Measurements from ENCODE around the gene ORAI2.
A peak's percentile ranks its signal among the peaks of the same experiment; 100 is the strongest.

The ORAI2 gene

GRCh38 chr7:102415685-102416225 lies 17.6 kb upstream of the ORAI2 start:
- DNase-seq, result peak; percentile 10

- DNase-seq, result no peak
Measured at GRCh38 chr7:102416406-102416805, 17.0 kb upstream of the ORAI2 start.

- no peak for DNase-seq
Measured at GRCh38 chr7:102417105-102417504, 16.3 kb upstream of the ORAI2 start.

- no peak for DNase-seq
Measured at GRCh38 chr7:102418592-102418991, 14.8 kb upstream of the ORAI2 start.

GRCh38 chr7:102421706-102422240 lies 11.6 kb upstream of the ORAI2 start:
- DNase-seq, result no peak

GRCh38 chr7:102424129-102424551 lies 9.2 kb upstream of the ORAI2 start:
- no peak for DNase-seq

GRCh38 chr7:102424787-102425218 lies 8.6 kb upstream of the ORAI2 start:
- DNase-seq, result no peak

- DNase-seq, result peak; percentile 72
Measured at GRCh38 chr7:102425639-102426267, 7.6 kb upstream of the ORAI2 start.

GRCh38 chr7:102426268-102427018 lies 6.9 kb upstream of the ORAI2 start:
- peak; percentile 31 for DNase-seq

GRCh38 chr7:102427019-102427405 lies 6.4 kb upstream of the ORAI2 start:
- no peak for DNase-seq

- DNase-seq, result no peak
Measured at GRCh38 chr7:102429141-102429899, 4.1 kb upstream of the ORAI2 start.

- DNase-seq, result peak; percentile 46
Measured at GRCh38 chr7:102431617-102432298, 1.6 kb upstream of the ORAI2 start.

GRCh38 chr7:102432442-102433218 lies 745 bp upstream of the ORAI2 start:
- peak; percentile 58 for DNase-seq

GRCh38 chr7:102434039-102434486 lies 688 bp downstream of the ORAI2 start:
- DNase-seq, result no peak

GRCh38 chr7:102436118-102436517 lies 2.7 kb downstream of the ORAI2 start:
- no peak for DNase-seq

- no peak for DNase-seq
Measured at GRCh38 chr7:102439963-102440795, 6.8 kb downstream of the ORAI2 start.

GRCh38 chr7:102444961-102445673 lies 11.7 kb downstream of the ORAI2 start:
- DNase-seq, result no peak

- no peak for DNase-seq
Measured at GRCh38 chr7:102445674-102446071, 12.3 kb downstream of the ORAI2 start.

- no peak for DNase-seq
Measured at GRCh38 chr7:102446387-102447156, 13.2 kb downstream of the ORAI2 start.
